HepG2 (cell line): ENCODE results near the gene PNPLA2. TPM values are rescaled to one million over a fixed set of nuclear protein-coding genes. Genes with fewer than 3 reads are reported as not detected.

ENCODE experiments used
- ETV5 ChIP-seq: IDR thresholded peaks from 2 replicates; pipeline ENCODE4 v1.6.1; 2018; ENCODE audit warnings: missing biosample characterization, missing genetic modification reagents, inconsistent platforms, borderline replicate concordance
- MIXL1 ChIP-seq: IDR thresholded peaks from 2 replicates; pipeline ENCODE4 v1.6.1; 2016
- MYNN ChIP-seq: sonication (generic); formaldehyde crosslinking; IDR thresholded peaks from 2 replicates; pipeline ENCODE4 v1.4.0; 2020; ENCODE audit warnings: mild to moderate bottlenecking, low read depth, missing genetic modification reagents
- NFE2L1 ChIP-seq: sonication (generic); formaldehyde crosslinking; IDR thresholded peaks from 2 replicates; pipeline ENCODE4 v1.4.0; 2020; ENCODE audit warnings: missing genetic modification reagents, mild to moderate bottlenecking, borderline replicate concordance
- NR2C2 ChIP-seq: sonication (generic); formaldehyde crosslinking; IDR thresholded peaks from 2 replicates; pipeline ENCODE4 v1.4.0; 2020; ENCODE audit warnings: missing genetic modification reagents, mild to moderate bottlenecking, moderate library complexity, borderline replicate concordance
- PAXIP1 ChIP-seq: sonication (generic); formaldehyde crosslinking; conservative IDR thresholded peaks from 2 replicates; pipeline ENCODE4 v1.4.0; 2020; ENCODE audit warnings: mild to moderate bottlenecking, missing genetic modification reagents, moderate library complexity
- RCOR2 ChIP-seq: IDR thresholded peaks from 2 replicates; pipeline ENCODE4 v1.6.1; 2016; ENCODE audit warnings: missing biosample characterization, missing genetic modification reagents
- RERE ChIP-seq: IDR thresholded peaks from 2 replicates; pipeline ENCODE4 v1.6.1; 2016; ENCODE audit warnings: low read depth, missing genetic modification reagents, missing compliant biosample characterization
- THAP9 ChIP-seq: sonication (generic); formaldehyde crosslinking; IDR thresholded peaks from 2 replicates; pipeline ENCODE4; 2020; ENCODE audit warnings: missing genetic modification reagents, mild to moderate bottlenecking, borderline replicate concordance
- ZBTB3 ChIP-seq: sonication (generic); formaldehyde crosslinking; IDR thresholded peaks from 2 replicates; pipeline ENCODE4 v1.4.0; 2020; ENCODE audit warnings: low read depth, mild to moderate bottlenecking, moderate library complexity, missing genetic modification reagents, borderline replicate concordance
- ZBTB39 ChIP-seq: sonication (generic); formaldehyde crosslinking; IDR thresholded peaks from 2 replicates; pipeline ENCODE4 v1.5.0; 2020; ENCODE audit warnings: missing genetic modification reagents
- ZNF138 ChIP-seq: sonication (generic); formaldehyde crosslinking; IDR thresholded peaks from 2 replicates; pipeline ENCODE4 v1.5.0; 2020; ENCODE audit warnings: mild to moderate bottlenecking, low read depth, missing genetic modification reagents
- ZNF468 ChIP-seq: sonication (generic); formaldehyde crosslinking; IDR thresholded peaks from 2 replicates; pipeline ENCODE4 v1.8.0; 2022; ENCODE audit warnings: mild to moderate bottlenecking, moderate library complexity, missing genetic modification reagents
- ZNF766 ChIP-seq: sonication (generic); formaldehyde crosslinking; IDR thresholded peaks from 2 replicates; pipeline ENCODE4 v1.5.0; 2020; ENCODE audit warnings: missing genetic modification reagents, borderline replicate concordance
- polyA plus RNA-seq, 8 experiments: library from polyadenylated mRNA; depleted of rRNA in 3 of 8; stranded (reverse) in 7 of 8; unstranded in 1 of 8; fragments of >200 nt; fragmentation: Illumina TruSeq in 4 of 8; extraction: Trizol in 4 of 8; gene quantifications; 2 replicates each; pipeline versions ENCODE4 v1.2.1 to v1.2.3, GENCODE V29; 2011 to 2016; ENCODE audit warnings: low read depth in 4 of 8, missing spikeins in 1 of 8, mixed read lengths in 1 of 8; ENCODE audit not compliant: insufficient read depth in 1 of 8
- total RNA-seq, 5 experiments: library from RNA; depleted of rRNA; stranded (reverse); fragments of >200 nt; fragmentation: Illumina TruSeq; extraction: Trizol; gene quantifications; 2 replicates each; pipeline ENCODE4 v1.2.3, GENCODE V29; 2016; ENCODE audit warnings: low read depth in 1 of 5

Gene PNPLA2
- total and polyA plus RNA-seq, 2 of the 13 experiments (the other 11 are each of a cell fraction or from before 2014, with no cell fraction given), result 10.5 to 43.2 TPM

GRCh38 chr11:819943-820649, 1.4 kb downstream of the PNPLA2 start (continued):
- TF ChIP-seq NR2C2 (CRISPR knock-in tag) (peak; percentile 62; the same call in 1 of the 2 replicates), ZNF766 (CRISPR knock-in tag) (no peak), MIXL1 (CRISPR knock-in tag) (no peak), THAP9 (no peak), RCOR2 (CRISPR knock-in tag) (no peak), ETV5 (0 out of 2 replicates have a peak, but pooled peaks have one; percentile 1), PAXIP1 (0 out of 2 replicates have a peak, but pooled peaks have one; percentile 18), ZBTB3 (CRISPR knock-in tag) (no peak), ZBTB39 (CRISPR knock-in tag) (no peak), ZNF468 (no peak), RERE (no peak), NFE2L1 (CRISPR knock-in tag) (no peak), ZNF138 (CRISPR knock-in tag) (no peak), MYNN (no peak)
